ENCODE measurements around the gene TTC33. TPM values are rescaled to one million over a fixed set of nuclear protein-coding genes. Genes with fewer than 3 reads are reported as not detected.

TTC33 gene
- total RNA-seq, 1 experiment from 2014 or later: 12.6 TPM

- Histone ChIP-seq H3K9me3 (ENCODE audit: control insufficient read depth, insufficient read depth, low read depth, low read length) (no peaks in the 10 kb centered on the region), H3K27me3 (ENCODE audit: control insufficient read depth, insufficient read depth, low read length) (no peaks in the 10 kb centered on the region), H3K4me3 (ENCODE audit: low read depth in 2 of 2, low read length in 2 of 2) (no peak overlapping the region), H3K36me3 (ENCODE audit: control insufficient read depth, insufficient read depth, low read length) (peaks cover 26% of the 10 kb centered on the region), H3K4me1 (ENCODE audit: control insufficient read depth, insufficient read depth, low read length) (peaks cover 9% of the 10 kb centered on the region), H3K27ac (ENCODE audit: low read length) (no peak overlapping the region)
- ATAC-seq (no peak), DNase-seq (ENCODE audit: low read depth, low spot score) (no peak)
- intact Hi-C loops (cut with micrococcal nuclease; ENCODE audit: unreplicated experiment): loop anchor here (5.0 kb wide), 1 partner anchor 120 kb away; no protein-coding TSS in a partner anchor
- ChIA-PET CTCF (no interaction called here), POLR2A (interaction anchor here (0.7 kb wide), 1 partner anchor 118 kb away, joined by 6 read pairs; no protein-coding TSS in a partner anchor)
- no TSS peak for BruUV-seq (replicated peaks)
- in situ Hi-C loops (cut with HindIII; ENCODE audit: low pct_unique_long_range_greater_than_20kb, low sequenced_read_pairs): no loop called here
- TF ChIP-seq SIN3A (IDR thresholded peaks at IDR 0.05; ENCODE audit: borderline replicate concordance, insufficient read depth, low read depth, low read length) (no peak), REST (IDR thresholded peaks at IDR 0.05; ENCODE audit: insufficient read depth in 1 of 2, low read depth in 2 of 2, low read length in 1 of 2) (no peak), POLR2AphosphoS5 (IDR thresholded peaks at IDR 0.05; ENCODE audit: low read depth, low read length) (no peak)
Observed at GRCh38 chr5:40757400-40757799, 1.6 kb upstream of the TTC33 start.

GRCh38 chr5:40755093-40755406, 711 bp downstream of the TTC33 start:
- ChIA-PET POLR2A (no interaction called here), CTCF (no interaction called here)

More at GRCh38 chr5:40755093-40755406, 711 bp downstream of the TTC33 start:
- Histone ChIP-seq H3K4me3 (ENCODE audit: low read depth in 2 of 2, low read length in 2 of 2) (peak overlapping the region; percentile 90 to 93), H3K27me3 (ENCODE audit: control insufficient read depth, insufficient read depth, low read length) (no peaks in the 10 kb centered on the region), H3K27ac (ENCODE audit: low read length) (peak overlapping the region; percentile 88), H3K36me3 (ENCODE audit: control insufficient read depth, insufficient read depth, low read length) (peaks cover 11% of the 10 kb centered on the region), H3K4me1 (ENCODE audit: control insufficient read depth, insufficient read depth, low read length) (peaks cover 9% of the 10 kb centered on the region), H3K9me3 (ENCODE audit: control insufficient read depth, insufficient read depth, low read depth, low read length) (no peaks in the 10 kb centered on the region)
- intact Hi-C loops (cut with micrococcal nuclease; ENCODE audit: unreplicated experiment): loop anchor here (5.0 kb wide), 1 partner anchor 122 kb away; no protein-coding TSS in a partner anchor
- ATAC-seq (peak; percentile 87), DNase-seq (ENCODE audit: low read depth, low spot score) (peak; percentile 84)
- TF ChIP-seq REST (IDR thresholded peaks at IDR 0.05; ENCODE audit: insufficient read depth in 1 of 2, low read depth in 2 of 2, low read length in 1 of 2): no peak
- no peak for TF ChIP-seq SIN3A (IDR thresholded peaks at IDR 0.05; ENCODE audit: borderline replicate concordance, insufficient read depth, low read depth, low read length)
- peak; percentile 86 for TF ChIP-seq CTCF (IDR thresholded peaks at IDR 0.05)
- no peak for TF ChIP-seq TCF7L2 (IDR thresholded peaks at IDR 0.05; ENCODE audit: low read depth, low read length)
- TF ChIP-seq POLR2AphosphoS5 (IDR thresholded peaks at IDR 0.05; ENCODE audit: low read depth, low read length): no peak
- in situ Hi-C loops (cut with HindIII; ENCODE audit: low pct_unique_long_range_greater_than_20kb, low sequenced_read_pairs): no loop called here
- no TSS peak for BruUV-seq (replicated peaks)
